ENCODE measurements around the gene CFAP46.

DNA sequence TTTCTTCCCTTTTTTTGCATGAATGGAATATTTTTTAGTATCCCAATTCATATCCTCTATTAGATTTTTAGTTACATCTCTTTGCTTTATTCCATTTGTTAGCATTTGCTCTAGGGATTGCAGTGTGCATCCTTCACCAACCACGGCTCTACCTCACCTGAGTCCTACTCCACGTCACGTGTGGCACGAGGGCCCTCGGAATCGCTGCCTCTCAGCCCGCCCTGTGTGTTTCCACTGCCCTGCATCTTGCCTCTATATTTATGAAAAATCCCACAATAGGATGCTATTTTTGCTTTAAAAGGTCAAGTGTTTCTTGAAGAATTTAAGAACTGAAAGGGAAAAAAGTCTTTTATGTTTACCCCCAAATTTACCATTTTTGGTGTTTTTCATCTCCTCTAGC is 41.0 kb downstream of the CFAP46 start:
- TF ChIP-seq EZH2 (IDR thresholded peaks at IDR 0.05; ENCODE audit: insufficient read depth, poor library complexity, severe bottlenecking) (no peak), EZH2phosphoT487 (IDR thresholded peaks at IDR 0.05; ENCODE audit: insufficient read depth, low read depth) (no peak)

Measured in GM23248 (cell line).